ENCODE measurements around the gene CAPN10. TPM values are rescaled to one million over a fixed set of nuclear protein-coding genes. Genes with fewer than 3 reads are reported as not detected.
A peak's percentile ranks its signal among the peaks of the same experiment; 100 is the strongest.

Gene CAPN10
- total and polyA plus RNA-seq, 2 donors from 2014 or later: 26.3 to 50.9 TPM

DNA sequence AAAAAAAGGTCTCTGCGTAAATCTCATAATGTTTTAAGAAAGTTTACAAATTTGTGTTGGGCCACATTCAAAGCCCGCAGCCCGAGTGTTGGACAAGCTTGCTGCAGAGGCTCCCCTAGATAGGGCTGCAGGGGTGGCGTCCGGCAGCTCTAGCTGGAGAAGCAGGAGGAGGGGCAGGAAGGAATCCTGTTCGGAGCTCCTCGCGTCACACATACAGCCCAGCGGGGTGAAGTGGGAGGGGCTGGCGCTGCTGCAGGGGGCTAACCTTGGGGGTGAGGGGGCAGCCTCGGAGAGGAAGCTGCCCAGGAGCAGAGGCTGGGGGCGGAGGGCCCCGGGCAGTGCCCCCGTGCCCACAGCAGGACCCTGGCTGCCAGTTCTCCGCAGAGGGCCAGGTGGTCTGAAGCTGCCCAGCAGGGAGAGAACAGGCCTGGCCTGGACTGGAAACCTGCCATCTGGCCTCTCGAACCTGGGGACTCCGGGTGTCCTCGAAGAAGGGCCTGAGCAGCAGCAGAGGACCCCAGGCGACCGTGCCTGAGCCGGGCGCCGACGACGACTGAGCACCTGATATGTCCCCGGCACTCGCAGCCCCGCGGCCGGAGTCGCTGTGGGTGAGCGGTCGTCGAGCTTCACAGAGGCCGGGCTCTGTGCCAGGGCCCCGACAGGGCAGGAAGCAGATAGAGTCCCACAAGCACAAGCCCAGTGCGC lies 36.1 kb downstream of the CAPN10 start:
- H3K36me3 ChIP-seq (ENCODE audit: control insufficient read depth in 2 of 3, insufficient read depth in 3 of 3, low read length in 3 of 3): no peaks in the 10 kb centered on the region
- no peak overlapping the region for H3K27ac ChIP-seq (ENCODE audit: low read depth in 2 of 2, low read length in 2 of 2)
- H3K4me1 ChIP-seq (ENCODE audit: control insufficient read depth in 2 of 3, insufficient read depth in 2 of 3, low read depth in 1 of 3, low read length in 3 of 3): no peaks in the 10 kb centered on the region
- H3K9me3 ChIP-seq (ENCODE audit: control insufficient read depth in 2 of 3, insufficient read depth in 1 of 3, low read length in 3 of 3): no peaks in the 10 kb centered on the region
- H3K9ac ChIP-seq (ENCODE audit: low read length in 3 of 3): no peak overlapping the region
- H3K4me3 ChIP-seq (ENCODE audit: low read length in 3 of 3): no peak overlapping the region
- H3K27me3 ChIP-seq (ENCODE audit: control insufficient read depth, insufficient read depth, low read length): no peaks in the 10 kb centered on the region
- no peak for FAIRE-seq
- intact Hi-C loops (cut with DNase I): no loop called here
- TF ChIP-seq, protein P1, sequence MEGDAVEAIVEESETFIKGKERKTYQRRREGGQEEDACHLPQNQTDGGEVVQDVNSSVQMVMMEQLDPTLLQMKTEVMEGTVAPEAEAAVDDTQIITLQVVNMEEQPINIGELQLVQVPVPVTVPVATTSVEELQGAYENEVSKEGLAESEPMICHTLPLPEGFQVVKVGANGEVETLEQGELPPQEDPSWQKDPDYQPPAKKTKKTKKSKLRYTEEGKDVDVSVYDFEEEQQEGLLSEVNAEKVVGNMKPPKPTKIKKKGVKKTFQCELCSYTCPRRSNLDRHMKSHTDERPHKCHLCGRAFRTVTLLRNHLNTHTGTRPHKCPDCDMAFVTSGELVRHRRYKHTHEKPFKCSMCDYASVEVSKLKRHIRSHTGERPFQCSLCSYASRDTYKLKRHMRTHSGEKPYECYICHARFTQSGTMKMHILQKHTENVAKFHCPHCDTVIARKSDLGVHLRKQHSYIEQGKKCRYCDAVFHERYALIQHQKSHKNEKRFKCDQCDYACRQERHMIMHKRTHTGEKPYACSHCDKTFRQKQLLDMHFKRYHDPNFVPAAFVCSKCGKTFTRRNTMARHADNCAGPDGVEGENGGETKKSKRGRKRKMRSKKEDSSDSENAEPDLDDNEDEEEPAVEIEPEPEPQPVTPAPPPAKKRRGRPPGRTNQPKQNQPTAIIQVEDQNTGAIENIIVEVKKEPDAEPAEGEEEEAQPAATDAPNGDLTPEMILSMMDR (IDR thresholded peaks at IDR 0.05; ENCODE audit: borderline replicate concordance, extremely low read depth, insufficient read depth): no peak
- peak; percentile 34 to 82 (median 71) for DNase-seq

DNA sequence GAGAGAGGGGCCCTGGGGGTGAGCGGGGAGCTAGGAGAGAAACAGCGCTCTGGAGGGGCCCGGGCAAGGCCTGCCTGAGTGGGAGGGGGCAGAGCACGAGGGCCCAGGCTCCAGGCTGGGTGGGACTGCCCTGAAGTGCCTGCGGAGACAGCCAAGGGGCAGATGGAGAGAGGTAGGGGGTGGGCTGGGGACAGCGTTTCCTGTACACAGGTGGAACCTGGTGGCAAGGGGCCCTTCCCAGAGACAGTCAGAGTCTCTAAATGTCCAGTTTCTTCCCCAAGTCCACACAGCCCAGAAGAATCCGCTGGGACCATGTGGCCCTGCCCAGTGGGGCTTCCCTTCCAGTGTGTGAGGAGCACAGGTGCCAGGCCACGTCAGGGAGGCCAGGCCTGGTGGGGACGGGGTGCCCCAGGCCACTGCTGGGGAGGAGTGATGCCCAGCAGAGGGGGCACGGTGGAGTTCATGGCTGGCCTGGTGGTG lies 37.0 kb downstream of the CAPN10 start:
- no peaks in the 10 kb centered on the region for H3K4me1 ChIP-seq (ENCODE audit: control insufficient read depth in 2 of 3, insufficient read depth in 2 of 3, low read depth in 1 of 3, low read length in 3 of 3)
- no peak overlapping the region for H3K4me3 ChIP-seq (ENCODE audit: low read length in 3 of 3)
- H3K27ac ChIP-seq (ENCODE audit: low read depth in 2 of 2, low read length in 2 of 2): no peak overlapping the region
- peak in 2 of 5 donors; percentile 44 to 71 for DNase-seq
- H3K9me3 ChIP-seq (ENCODE audit: control insufficient read depth in 2 of 3, insufficient read depth in 1 of 3, low read length in 3 of 3): no peaks in the 10 kb centered on the region
- TF ChIP-seq, protein P1 (IDR thresholded peaks at IDR 0.05; ENCODE audit: borderline replicate concordance, extremely low read depth, insufficient read depth): no peak
- H3K9ac ChIP-seq (ENCODE audit: low read length in 3 of 3): no peak overlapping the region
- no peaks in the 10 kb centered on the region for H3K36me3 ChIP-seq (ENCODE audit: control insufficient read depth in 2 of 3, insufficient read depth in 3 of 3, low read length in 3 of 3)
- H3K27me3 ChIP-seq (ENCODE audit: control insufficient read depth, insufficient read depth, low read length): no peaks in the 10 kb centered on the region
- no peak for FAIRE-seq
- intact Hi-C loops (cut with DNase I): no loop called here

DNA sequence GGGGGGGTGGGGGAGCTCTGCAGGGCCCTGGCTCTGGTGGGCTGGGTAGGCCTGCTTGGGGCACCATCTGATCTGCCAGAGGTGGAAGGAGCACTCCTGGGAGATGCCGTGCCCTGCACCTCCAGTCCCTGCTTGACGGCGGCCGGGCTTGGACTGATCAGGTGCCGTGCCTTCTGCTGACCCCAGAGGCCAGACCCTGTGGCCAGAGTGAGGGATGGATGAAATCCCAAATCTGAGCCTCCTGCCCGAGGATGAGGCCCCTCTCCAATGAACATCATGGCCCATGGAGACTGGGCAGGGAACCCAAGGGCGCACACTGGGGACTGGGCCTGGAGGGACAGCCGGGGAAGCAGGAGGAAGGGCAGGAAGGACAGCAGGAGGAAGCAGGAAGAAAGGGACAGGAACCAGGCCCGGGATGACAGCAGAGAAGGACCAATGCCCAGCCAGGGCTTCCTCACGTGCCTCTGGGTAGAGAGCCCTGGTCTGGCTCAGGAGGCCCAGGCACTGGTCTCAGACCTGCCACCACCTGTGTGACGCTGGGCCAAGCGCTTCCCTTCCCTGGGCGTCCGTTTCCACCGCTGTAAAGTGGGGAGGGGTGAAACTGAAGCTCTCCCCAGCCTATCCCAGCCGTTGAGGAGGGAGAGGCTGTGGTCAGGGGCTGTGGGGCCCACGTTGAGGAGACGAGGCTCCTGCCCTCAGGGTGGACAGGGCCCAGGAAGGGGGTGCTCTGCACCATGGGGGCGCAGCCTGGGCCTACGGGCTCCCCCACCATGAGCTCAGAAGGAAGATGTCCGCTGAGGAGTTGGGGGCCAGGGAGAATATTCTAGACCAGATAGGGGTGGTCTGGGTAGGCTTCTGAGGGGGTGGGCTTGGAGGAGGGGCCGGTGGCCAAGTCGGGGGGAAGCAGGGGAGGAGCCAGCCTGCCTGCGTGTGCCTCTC lies 37.7 kb downstream of the CAPN10 start:
- intact Hi-C loops (cut with DNase I): no loop called here
- no peaks in the 10 kb centered on the region for H3K9me3 ChIP-seq (ENCODE audit: control insufficient read depth in 2 of 3, insufficient read depth in 1 of 3, low read length in 3 of 3)
- no peak overlapping the region for H3K9ac ChIP-seq (ENCODE audit: low read length in 3 of 3)
- TF ChIP-seq, protein P1 (IDR thresholded peaks at IDR 0.05; ENCODE audit: borderline replicate concordance, extremely low read depth, insufficient read depth): no peak
- H3K36me3 ChIP-seq (ENCODE audit: control insufficient read depth in 2 of 3, insufficient read depth in 3 of 3, low read length in 3 of 3): no peaks in the 10 kb centered on the region
- H3K27me3 ChIP-seq (ENCODE audit: control insufficient read depth, insufficient read depth, low read length): no peaks in the 10 kb centered on the region
- FAIRE-seq: no peak
- H3K4me1 ChIP-seq (ENCODE audit: control insufficient read depth in 2 of 3, insufficient read depth in 2 of 3, low read depth in 1 of 3, low read length in 3 of 3): no peaks in the 10 kb centered on the region
- H3K4me3 ChIP-seq (ENCODE audit: low read length in 3 of 3): no peak overlapping the region
- no peak overlapping the region for H3K27ac ChIP-seq (ENCODE audit: low read depth in 2 of 2, low read length in 2 of 2)
- DNase-seq: peak in 1 of 5 donors; percentile 64
